ENCODE measurements around the gene DLG2.

DNA sequence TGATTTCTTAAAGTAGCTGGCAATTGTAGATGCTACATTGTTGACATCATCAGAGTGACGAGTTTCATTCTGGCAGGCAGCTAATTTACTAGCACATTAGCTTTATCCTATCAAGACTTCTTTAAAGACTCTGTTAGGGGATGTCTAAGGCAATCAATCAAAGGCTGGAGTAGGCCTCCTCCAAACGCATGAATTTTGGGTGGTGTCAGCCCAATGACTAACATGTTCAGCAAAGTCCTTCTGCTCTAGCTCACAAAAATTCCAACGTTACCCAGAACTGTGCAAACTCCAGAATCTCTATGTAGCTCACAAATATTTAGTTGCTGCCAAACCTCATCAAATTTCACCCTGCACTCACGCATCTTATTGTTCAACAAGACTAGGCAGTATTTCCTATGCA is 395.6 kb downstream of the DLG2 start:
- TF ChIP-seq, protein P1, sequence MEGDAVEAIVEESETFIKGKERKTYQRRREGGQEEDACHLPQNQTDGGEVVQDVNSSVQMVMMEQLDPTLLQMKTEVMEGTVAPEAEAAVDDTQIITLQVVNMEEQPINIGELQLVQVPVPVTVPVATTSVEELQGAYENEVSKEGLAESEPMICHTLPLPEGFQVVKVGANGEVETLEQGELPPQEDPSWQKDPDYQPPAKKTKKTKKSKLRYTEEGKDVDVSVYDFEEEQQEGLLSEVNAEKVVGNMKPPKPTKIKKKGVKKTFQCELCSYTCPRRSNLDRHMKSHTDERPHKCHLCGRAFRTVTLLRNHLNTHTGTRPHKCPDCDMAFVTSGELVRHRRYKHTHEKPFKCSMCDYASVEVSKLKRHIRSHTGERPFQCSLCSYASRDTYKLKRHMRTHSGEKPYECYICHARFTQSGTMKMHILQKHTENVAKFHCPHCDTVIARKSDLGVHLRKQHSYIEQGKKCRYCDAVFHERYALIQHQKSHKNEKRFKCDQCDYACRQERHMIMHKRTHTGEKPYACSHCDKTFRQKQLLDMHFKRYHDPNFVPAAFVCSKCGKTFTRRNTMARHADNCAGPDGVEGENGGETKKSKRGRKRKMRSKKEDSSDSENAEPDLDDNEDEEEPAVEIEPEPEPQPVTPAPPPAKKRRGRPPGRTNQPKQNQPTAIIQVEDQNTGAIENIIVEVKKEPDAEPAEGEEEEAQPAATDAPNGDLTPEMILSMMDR (conservative IDR thresholded peaks at IDR 0.05; ENCODE audit: low read depth, low read length) = no peak
- TF ChIP-seq FOS (IDR thresholded peaks at IDR 0.05; ENCODE audit: low read depth, low read length) (no peak), POLR2A (IDR thresholded peaks at IDR 0.05; ENCODE audit: low read depth, low read length) (no peak), RCOR1 (IDR thresholded peaks at IDR 0.05; ENCODE audit: insufficient replicate concordance, low read length) (no peak), MAFK (IDR thresholded peaks at IDR 0.05; ENCODE audit: low read depth, low read length) (no peak), SMC3 (IDR thresholded peaks at IDR 0.05; ENCODE audit: low read depth, low read length) (no peak), CEBPB (IDR thresholded peaks at IDR 0.05; ENCODE audit: low read depth, low read length) (no peak), RFX5 (IDR thresholded peaks at IDR 0.05; ENCODE audit: low read depth, low read length) (no peak), RAD21 (IDR thresholded peaks at IDR 0.05; ENCODE audit: low read length) (no peak), CHD1 (IDR thresholded peaks at IDR 0.05; ENCODE audit: low read depth, low read length) (no peak), BHLHE40 (IDR thresholded peaks at IDR 0.05; ENCODE audit: low read depth, low read length) (no peak)
- TF ChIP-seq, protein P2, sequence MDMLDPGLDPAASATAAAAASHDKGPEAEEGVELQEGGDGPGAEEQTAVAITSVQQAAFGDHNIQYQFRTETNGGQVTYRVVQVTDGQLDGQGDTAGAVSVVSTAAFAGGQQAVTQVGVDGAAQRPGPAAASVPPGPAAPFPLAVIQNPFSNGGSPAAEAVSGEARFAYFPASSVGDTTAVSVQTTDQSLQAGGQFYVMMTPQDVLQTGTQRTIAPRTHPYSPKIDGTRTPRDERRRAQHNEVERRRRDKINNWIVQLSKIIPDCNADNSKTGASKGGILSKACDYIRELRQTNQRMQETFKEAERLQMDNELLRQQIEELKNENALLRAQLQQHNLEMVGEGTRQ (IDR thresholded peaks at IDR 0.05; ENCODE audit: low read depth, low read length) = no peak
- TF ChIP-seq, protein P3, sequence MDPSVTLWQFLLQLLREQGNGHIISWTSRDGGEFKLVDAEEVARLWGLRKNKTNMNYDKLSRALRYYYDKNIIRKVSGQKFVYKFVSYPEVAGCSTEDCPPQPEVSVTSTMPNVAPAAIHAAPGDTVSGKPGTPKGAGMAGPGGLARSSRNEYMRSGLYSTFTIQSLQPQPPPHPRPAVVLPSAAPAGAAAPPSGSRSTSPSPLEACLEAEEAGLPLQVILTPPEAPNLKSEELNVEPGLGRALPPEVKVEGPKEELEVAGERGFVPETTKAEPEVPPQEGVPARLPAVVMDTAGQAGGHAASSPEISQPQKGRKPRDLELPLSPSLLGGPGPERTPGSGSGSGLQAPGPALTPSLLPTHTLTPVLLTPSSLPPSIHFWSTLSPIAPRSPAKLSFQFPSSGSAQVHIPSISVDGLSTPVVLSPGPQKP (IDR thresholded peaks at IDR 0.05; ENCODE audit: borderline replicate concordance, low read depth, low read length) = no peak

All from IMR-90 (cell line).